WTC11 (cell line): ENCODE data around the gene CNIH3. TPM values are rescaled to one million over a fixed set of nuclear protein-coding genes. Genes with fewer than 3 reads are reported as not detected.

Source experiments
- ATAC-seq: fragments of 200-7000 bp; cut with Tn5 transposase; 2 replicates; pipeline ENCODE4 v1.10.0; 2021; ENCODE audit warnings: mild to moderate bottlenecking, moderate library complexity
- CTCF ChIA-PET: fragments of 300-600 bp; sonication (Branson Sonifier 250); formaldehyde crosslinking; loops from one replicate; lab custom pipeline; 2021; ENCODE audit warnings: antibody characterized with exemption; lab: Charles Lee
- POLR2A ChIA-PET: fragments of 350-600 bp; sonication (Branson Sonifier 250); formaldehyde crosslinking; loops from one replicate; lab custom pipeline; 2021; ENCODE audit warnings: antibody characterized with exemption; lab: Charles Lee
- DNase-seq: peaks from one replicate; pipeline ENCODE4 v3.0.0; 2021; ENCODE audit warnings: low spot score
- H3K27ac Mint-ChIP-seq: 2 replicates; pipeline ENCODE4 v1.8.0; 2021; ENCODE audit warnings: mixed read lengths
- H3K27me3 Mint-ChIP-seq: 2 replicates; pipeline ENCODE4 v1.8.0; 2021; ENCODE audit warnings: low read depth, mild to moderate bottlenecking, moderate library complexity, mixed read lengths
- H3K36me3 Mint-ChIP-seq: 2 replicates; pipeline ENCODE4 v1.8.0; 2021; ENCODE audit warnings: mixed read lengths
- H3K4me1 Mint-ChIP-seq: 2 replicates; pipeline ENCODE4 v1.8.0; 2022; ENCODE audit warnings: mixed read lengths
- H3K4me3 Mint-ChIP-seq: 2 replicates; pipeline ENCODE4 v1.8.0; 2021; ENCODE audit warnings: mild to moderate bottlenecking, moderate library complexity, mixed read lengths
- H3K9me3 Mint-ChIP-seq: 2 replicates; pipeline ENCODE4 v1.8.0; 2021; ENCODE audit warnings: mixed read lengths
- E2F4 ChIP-seq: sonication (generic); formaldehyde crosslinking; IDR thresholded peaks from 2 replicates; pipeline ENCODE4 v1.8.1; 2022; ENCODE audit warnings: low read depth, mild to moderate bottlenecking, moderate library complexity, missing genetic modification reagents, borderline replicate concordance
- ESRRA ChIP-seq: sonication (generic); formaldehyde crosslinking; IDR thresholded peaks from 2 replicates; pipeline ENCODE4 v1.8.1; 2022; ENCODE audit warnings: mild to moderate bottlenecking, missing genetic modification reagents, borderline replicate concordance
- ETV6 ChIP-seq: sonication (generic); formaldehyde crosslinking; IDR thresholded peaks from 2 replicates; pipeline ENCODE4 v1.8.1; 2022; ENCODE audit warnings: mild to moderate bottlenecking, missing genetic modification reagents
- JAZF1 ChIP-seq: fragments of 250-450 bp; sonication (Bioruptor Pico); IDR thresholded peaks from 2 replicates; pipeline ENCODE4 v1.9.0; 2021; ENCODE audit warnings: moderate library complexity, mild to moderate bottlenecking, inconsistent platforms
- KAT7 ChIP-seq: sonication (generic); formaldehyde crosslinking; IDR thresholded peaks from 2 replicates; pipeline ENCODE4 v1.8.1; 2023; ENCODE audit warnings: missing genetic modification reagents, mild to moderate bottlenecking, borderline replicate concordance
- NR1H2 ChIP-seq: sonication (generic); formaldehyde crosslinking; IDR thresholded peaks from 2 replicates; pipeline ENCODE4 v1.9.0; 2021; ENCODE audit warnings: mild to moderate bottlenecking, moderate library complexity, missing genetic modification reagents
- PRDM15 ChIP-seq: sonication (generic); formaldehyde crosslinking; IDR thresholded peaks from 2 replicates; pipeline ENCODE4 v1.8.0; 2022; ENCODE audit warnings: missing genetic modification reagents
- RELA ChIP-seq: sonication (generic); formaldehyde crosslinking; IDR thresholded peaks from 2 replicates; pipeline ENCODE4 v1.8.1; 2022; ENCODE audit warnings: missing genetic modification reagents, mild to moderate bottlenecking, borderline replicate concordance
- SMAD4 ChIP-seq: sonication (generic); formaldehyde crosslinking; IDR thresholded peaks from 2 replicates; pipeline ENCODE4 v1.8.0; 2022; ENCODE audit warnings: mild to moderate bottlenecking, missing genetic modification reagents
- SOX15 ChIP-seq: fragments of 250-450 bp; sonication (Bioruptor Pico); IDR thresholded peaks from 2 replicates; pipeline ENCODE4 v1.9.0; 2021; ENCODE audit warnings: mild to moderate bottlenecking
- STAT6 ChIP-seq: sonication (generic); formaldehyde crosslinking; conservative IDR thresholded peaks from 2 replicates; pipeline ENCODE4 v1.8.1; 2023; ENCODE audit warnings: mild to moderate bottlenecking, low read depth, missing genetic modification reagents, moderate library complexity
- TP53 ChIP-seq: sonication (generic); formaldehyde crosslinking; IDR thresholded peaks from 2 replicates; pipeline ENCODE4 v1.8.1; 2023; ENCODE audit warnings: mild to moderate bottlenecking, missing genetic modification reagents
- USF1 ChIP-seq: sonication (generic); formaldehyde crosslinking; IDR thresholded peaks from 2 replicates; pipeline ENCODE4 v1.8.0; 2022; ENCODE audit warnings: mild to moderate bottlenecking, missing genetic modification reagents
- ZMAT4 ChIP-seq: fragments of 250-450 bp; sonication (Bioruptor Pico); IDR thresholded peaks from 2 replicates; pipeline ENCODE4 v1.9.0; 2021; ENCODE audit warnings: mild to moderate bottlenecking
- ZNF396 ChIP-seq: fragments of 250-450 bp; sonication (Bioruptor Pico); IDR thresholded peaks from 2 replicates; pipeline ENCODE4 v1.8.0; 2021; ENCODE audit warnings: mild to moderate bottlenecking, moderate library complexity, borderline replicate concordance
- ZNF425 ChIP-seq: fragments of 250-450 bp; sonication (Bioruptor Pico); conservative IDR thresholded peaks from 2 replicates; pipeline ENCODE4 v1.9.0; 2021; ENCODE audit warnings: mild to moderate bottlenecking
- total RNA-seq: library from RNA; stranded (reverse); gene quantifications from 3 replicates; pipeline ENCODE4 v1.2.3, GENCODE V29; 2021

The CNIH3 gene
- total RNA-seq, 1 experiment from 2014 or later: 8.1 TPM

GRCh38 chr1:224679606-224680005, 63.5 kb downstream of the CNIH3 start (continued):
- no peak for TF ChIP-seq E2F4 (CRISPR knock-in tag)
- TF ChIP-seq USF1 (CRISPR knock-in tag): no peak

- CTCF ChIA-PET: interaction anchor here (1.3 kb wide), 1 partner anchor 169 kb away, joined by 5 read pairs; no protein-coding TSS in a partner anchor
Observed at GRCh38 chr1:224681816-224682215, 65.7 kb downstream of the CNIH3 start.

GRCh38 chr1:224683936-224684335, 67.8 kb downstream of the CNIH3 start:
- Mint-ChIP-seq H3K9me3 (peaks cover 7% of the 10 kb centered on the region; the same call in 1 of the 2 replicates), H3K36me3 (peaks cover 6% of the 10 kb centered on the region), H3K4me1 (no peaks in the 10 kb centered on the region), H3K4me3 (no peak overlapping the region), H3K27me3 (no peaks in the 10 kb centered on the region), H3K27ac (no peak overlapping the region)
- CTCF ChIA-PET: interaction anchor here (1.1 to 1.6 kb wide), 2 partner anchors 17 to 40 kb away, joined by 3 to 4 read pairs; no protein-coding TSS in a partner anchor
- ATAC-seq (no peak), DNase-seq (no peak)
- POLR2A ChIA-PET: no interaction called here
- TF ChIP-seq STAT6 (no peak), JAZF1 (CRISPR knock-in tag) (no peak), ETV6 (CRISPR knock-in tag) (no peak), ZMAT4 (CRISPR knock-in tag) (no peak)

More at GRCh38 chr1:224681816-224682215, 65.7 kb downstream of the CNIH3 start:
- H3K36me3 Mint-ChIP-seq: peaks cover 2% of the 10 kb centered on the region; the same call in 1 of the 2 replicates
- H3K4me3 Mint-ChIP-seq: no peak overlapping the region
- H3K27ac Mint-ChIP-seq: no peak overlapping the region
- DNase-seq: no peak
- H3K9me3 Mint-ChIP-seq: peaks cover 7% of the 10 kb centered on the region; the same call in 1 of the 2 replicates
- no peak for TF ChIP-seq SOX15 (CRISPR knock-in tag)
- no peak for TF ChIP-seq ZNF396 (CRISPR knock-in tag)
- no peak for TF ChIP-seq TP53 (CRISPR knock-in tag)
- no peak for TF ChIP-seq ESRRA
- no peak for TF ChIP-seq SMAD4 (CRISPR knock-in tag)
- no peak for TF ChIP-seq RELA (CRISPR knock-in tag)
- no peak for TF ChIP-seq KAT7
- TF ChIP-seq NR1H2: no peak
- no peak for TF ChIP-seq PRDM15 (CRISPR knock-in tag)
- TF ChIP-seq ZNF425 (CRISPR knock-in tag): no peak
- TF ChIP-seq, all 79 proteins: peak for 0
- H3K4me1 Mint-ChIP-seq: no peaks in the 10 kb centered on the region
- H3K27me3 Mint-ChIP-seq: no peaks in the 10 kb centered on the region
- POLR2A ChIA-PET: no interaction called here
- ATAC-seq: no peak
